Activated CD8-positive, alpha-beta memory T cell treated with anti-CD3 and anti-CD28 coated beads for 1 hour (primary cell): ENCODE measurements around the gene HMGB1.
A peak's percentile ranks its signal among the peaks of the same experiment; 100 is the strongest.

Experiments
- DNase-seq, 2 donors: peaks; one replicate each; pipeline ENCODE4 v3.0.0-alpha.2; 2020; ENCODE audit warnings: low read depth in 1 of 2; ENCODE audit errors: extremely low read depth in 1 of 2

HMGB1 gene

GRCh38 chr13:30465593-30466357 is at the start of gene HMGB1:
HMGB1 (minus strand) TSS chr13:30465936; CDS start chr13:30463680, 2,256 bp downstream.
- DNase-seq, result peak; percentile 89 to 96

GRCh38 chr13:30510811-30511371 is 45.2 kb upstream of the HMGB1 start:
- no peak for DNase-seq

- no peak for DNase-seq
Observed at GRCh38 chr13:30510091-30510490, 44.4 kb upstream of the HMGB1 start.

GRCh38 chr13:30509254-30510050 is 43.7 kb upstream of the HMGB1 start:
- DNase-seq, result no peak

GRCh38 chr13:30504081-30504480 is 38.3 kb upstream of the HMGB1 start:
- no peak for DNase-seq

GRCh38 chr13:30502237-30502636 is 36.5 kb upstream of the HMGB1 start:
- no peak for DNase-seq

- DNase-seq, result no peak
Observed at GRCh38 chr13:30499338-30499737, 33.6 kb upstream of the HMGB1 start.

GRCh38 chr13:30496147-30496546 is 30.4 kb upstream of the HMGB1 start:
- DNase-seq, result no peak

GRCh38 chr13:30495746-30496145 is 30.0 kb upstream of the HMGB1 start:
- no peak for DNase-seq

GRCh38 chr13:30493658-30494381 is 28.1 kb upstream of the HMGB1 start:
- DNase-seq, result no peak

- no peak for DNase-seq
Observed at GRCh38 chr13:30487075-30487470, 21.3 kb upstream of the HMGB1 start.

GRCh38 chr13:30486230-30487074 is 20.7 kb upstream of the HMGB1 start:
- DNase-seq, result no peak

- no peak for DNase-seq
Observed at GRCh38 chr13:30481241-30481760, 15.6 kb upstream of the HMGB1 start.

GRCh38 chr13:30480292-30480950 is 14.7 kb upstream of the HMGB1 start:
- no peak for DNase-seq

- DNase-seq, result no peak
Observed at GRCh38 chr13:30479883-30480219, 14.1 kb upstream of the HMGB1 start.

GRCh38 chr13:30479154-30479882 is 13.6 kb upstream of the HMGB1 start:
- DNase-seq, result no peak

- DNase-seq, result no peak
Observed at GRCh38 chr13:30477346-30478195, 11.8 kb upstream of the HMGB1 start.

GRCh38 chr13:30473675-30474074 is 7.9 kb upstream of the HMGB1 start:
- no peak for DNase-seq
